Measurements from ENCODE around the gene PKD1L1.
"Not testable (repeated sequence)": the region's sequence is repeated elsewhere in the genome, so short reads cannot be mapped to it uniquely, and the experiment has no call there.

PKD1L1 gene

DNA sequence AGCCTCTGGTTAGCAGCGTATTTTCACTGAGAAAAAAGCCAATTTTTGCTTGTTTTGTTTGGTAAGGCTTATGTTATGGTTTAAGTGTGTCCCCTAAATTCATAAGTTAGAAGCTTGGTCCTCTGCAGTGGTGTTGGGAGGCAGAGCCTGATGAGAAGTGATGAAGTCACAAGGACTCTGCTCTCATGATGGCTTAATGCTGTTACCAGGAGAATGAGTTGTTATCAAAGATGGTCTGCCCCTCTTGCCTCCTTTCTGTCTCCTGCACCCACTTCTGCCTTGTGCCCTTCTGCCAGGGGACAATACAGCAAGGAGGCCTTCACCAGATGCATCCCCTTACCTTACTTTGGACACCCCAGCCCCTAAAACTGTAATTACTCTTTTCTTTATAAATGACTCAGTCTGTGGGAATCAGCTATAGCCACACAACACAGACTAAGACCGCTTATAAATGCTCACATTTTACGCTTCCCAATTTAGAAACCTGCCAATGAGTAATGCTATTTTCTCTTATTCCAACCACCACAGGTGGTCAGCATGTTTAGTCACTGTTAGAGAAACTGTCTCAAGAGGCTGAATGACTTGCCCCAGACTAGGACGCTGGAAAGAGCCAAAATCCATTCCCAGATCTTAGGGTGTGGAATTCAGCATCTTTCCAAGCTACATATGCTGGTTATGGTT, 6.1 kb upstream of the PKD1L1 start:
- DNase-seq, result peak; percentile 64

GRCh38 chr7:47953822-47954221, 5.6 kb upstream of the PKD1L1 start:
- no peak for DNase-seq

DNA sequence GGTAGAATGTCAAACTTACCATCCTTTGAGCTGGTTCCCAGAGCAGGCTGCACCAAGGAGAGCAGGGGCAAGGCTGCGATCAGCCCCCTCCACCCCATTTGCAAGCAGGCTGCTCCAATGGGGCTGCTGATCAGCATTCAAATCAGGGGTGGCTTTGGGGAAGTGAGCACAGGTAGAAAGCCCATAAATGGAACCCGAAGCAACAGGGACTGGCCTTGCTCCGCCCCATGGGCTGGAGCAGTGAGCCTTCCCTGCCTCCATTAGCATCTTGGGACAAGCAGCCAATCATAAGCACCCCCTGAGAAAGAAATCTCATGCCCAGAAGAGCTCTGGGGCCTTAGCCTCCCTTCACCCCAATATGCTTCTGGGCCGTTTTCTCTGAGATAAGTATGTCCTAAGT, 4.0 kb upstream of the PKD1L1 start:
- DNase-seq, result no peak

DNA sequence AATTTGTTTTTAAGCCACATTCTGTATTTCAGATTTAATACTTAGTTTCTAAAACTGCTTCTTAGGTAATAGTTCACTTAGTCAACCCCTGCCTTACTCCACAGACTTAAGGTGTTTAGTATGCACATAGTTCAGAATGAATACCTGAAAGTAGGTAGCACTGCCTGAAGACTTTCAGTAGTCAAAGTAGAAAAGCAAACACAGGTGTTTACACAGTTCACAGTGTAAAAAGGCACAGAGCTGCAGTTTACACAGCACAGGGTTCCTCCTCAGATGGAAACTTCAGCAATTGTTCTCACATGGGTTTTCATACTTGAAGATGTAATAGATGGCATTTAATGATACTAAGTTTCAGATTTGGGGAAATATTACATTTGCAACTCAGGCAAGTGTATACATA, 3.1 kb upstream of the PKD1L1 start:
- DNase-seq, result no peak

- no peak for DNase-seq
Measured at GRCh38 chr7:47950714-47951113, 2.4 kb upstream of the PKD1L1 start.

GRCh38 chr7:47949703-47950102, 1.4 kb upstream of the PKD1L1 start:
- DNase-seq, result no peak

DNA sequence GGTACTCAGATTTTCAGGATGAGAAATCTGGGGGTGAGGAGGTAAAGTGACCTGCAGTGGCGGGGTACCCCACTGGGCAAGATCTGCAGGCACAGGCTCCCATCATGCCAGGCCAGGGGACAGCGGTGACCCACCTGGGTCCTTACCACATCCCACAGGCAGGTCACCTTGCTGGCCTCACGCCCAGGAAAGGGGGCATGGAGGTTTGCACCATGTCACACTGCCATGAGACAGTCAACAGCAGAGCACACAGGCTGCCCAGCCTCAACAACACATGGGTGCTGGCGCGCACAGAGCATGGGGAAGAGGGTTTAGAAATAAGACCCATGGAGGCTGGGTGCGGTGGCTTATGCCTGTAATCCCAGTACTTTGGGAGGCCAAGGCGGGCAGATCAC, 914 bp downstream of the PKD1L1 start:
- DNase-seq, result no peak

DNA sequence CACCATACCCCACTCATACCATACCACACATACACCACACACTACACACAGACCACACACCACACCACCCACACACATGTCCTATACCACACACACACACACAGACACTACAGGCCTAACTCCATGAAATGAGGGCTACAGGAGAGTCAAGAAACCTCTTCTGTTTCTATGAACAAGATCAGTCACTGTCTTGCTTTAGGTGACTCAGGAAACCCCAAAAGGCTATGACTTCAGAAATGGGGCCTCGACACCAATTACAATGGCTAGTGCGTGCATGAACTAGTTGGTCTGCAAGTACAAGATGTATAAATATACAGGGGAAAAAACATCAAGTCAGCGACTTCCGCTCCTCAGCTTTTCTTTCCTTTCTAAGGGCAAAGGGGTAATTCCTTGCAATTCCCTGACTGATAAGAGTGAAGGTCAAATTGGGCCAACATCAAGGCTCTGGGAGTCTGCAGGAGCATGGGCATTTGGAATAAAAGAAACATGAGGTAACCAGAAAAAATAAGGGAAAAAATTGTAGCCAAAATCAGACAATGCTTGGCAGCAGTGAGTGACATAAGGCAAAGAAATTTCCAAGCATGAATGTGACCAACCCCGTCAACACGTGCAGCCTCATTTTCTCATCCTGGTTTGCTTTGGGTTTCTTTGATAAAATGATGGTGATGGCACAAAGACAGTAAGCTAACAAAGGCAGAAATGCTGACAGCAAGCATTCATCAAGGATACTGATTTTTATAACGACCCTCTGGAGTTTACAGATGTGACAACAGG, 1.5 kb downstream of the PKD1L1 start:
- DNase-seq, result no peak

GRCh38 chr7:47945261-47946015, 2.8 kb downstream of the PKD1L1 start:
- DNase-seq, result peak; percentile 60

GRCh38 chr7:47944536-47945260, 3.6 kb downstream of the PKD1L1 start:
- DNase-seq, result no peak

GRCh38 chr7:47943676-47944474, 4.4 kb downstream of the PKD1L1 start:
- DNase-seq, result no peak

GRCh38 chr7:47942651-47943050, 5.6 kb downstream of the PKD1L1 start:
- DNase-seq, result not testable (repeated sequence)

DNA sequence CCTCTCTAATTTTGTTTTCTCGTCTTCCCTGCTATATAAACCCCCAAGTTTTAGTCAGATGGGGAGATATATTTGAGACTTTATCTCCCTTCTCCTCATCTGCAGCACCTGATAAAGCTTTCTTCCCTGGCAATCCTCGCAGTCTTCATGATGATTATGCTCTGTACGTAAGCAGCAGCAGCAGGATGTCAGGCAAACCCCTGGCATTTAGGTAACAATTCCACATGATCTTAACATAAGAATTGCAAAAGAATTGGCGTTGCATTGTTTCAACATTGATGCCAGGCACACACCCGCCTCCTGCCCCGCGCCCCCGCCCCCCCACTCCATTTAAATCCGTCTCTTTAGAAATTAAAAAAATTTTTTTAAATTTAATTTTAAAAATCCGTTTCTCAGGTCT, 6.1 kb downstream of the PKD1L1 start:
- DNase-seq, result no peak

DNA sequence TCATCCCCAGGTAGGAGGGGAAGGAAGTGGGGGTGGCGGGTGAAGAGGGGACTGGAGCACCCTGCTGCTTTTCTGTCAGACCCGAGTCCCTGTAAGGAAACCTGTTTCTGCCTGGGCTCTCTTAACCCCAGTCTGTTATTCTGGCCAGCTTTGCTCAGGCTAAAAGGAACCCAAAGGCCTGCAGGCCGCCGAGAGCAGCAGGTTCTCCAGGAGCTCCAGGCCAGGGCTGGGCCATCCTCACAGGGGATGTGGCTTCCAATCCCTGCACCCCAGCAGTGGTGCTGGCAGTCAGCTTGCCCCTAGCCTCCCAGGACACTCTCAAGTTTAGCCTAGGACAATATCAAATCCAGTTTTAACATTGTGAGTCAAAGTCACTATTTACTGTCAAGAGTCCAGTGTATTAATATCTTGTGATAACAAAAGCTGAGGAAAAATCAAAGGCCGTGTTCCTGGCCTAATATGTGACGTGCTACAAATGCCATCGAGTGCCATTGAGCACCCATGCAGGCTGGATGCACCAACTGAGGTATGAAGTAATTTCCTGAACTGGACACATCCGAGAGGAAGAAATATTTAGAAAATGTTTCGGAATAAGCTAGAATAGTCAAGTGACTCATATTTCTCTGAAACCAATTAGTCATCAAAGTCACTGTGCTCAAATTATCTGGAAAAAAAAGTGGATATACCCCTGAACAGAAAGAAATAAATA, 7.0 kb downstream of the PKD1L1 start:
- peak; percentile 88 for DNase-seq

DNA sequence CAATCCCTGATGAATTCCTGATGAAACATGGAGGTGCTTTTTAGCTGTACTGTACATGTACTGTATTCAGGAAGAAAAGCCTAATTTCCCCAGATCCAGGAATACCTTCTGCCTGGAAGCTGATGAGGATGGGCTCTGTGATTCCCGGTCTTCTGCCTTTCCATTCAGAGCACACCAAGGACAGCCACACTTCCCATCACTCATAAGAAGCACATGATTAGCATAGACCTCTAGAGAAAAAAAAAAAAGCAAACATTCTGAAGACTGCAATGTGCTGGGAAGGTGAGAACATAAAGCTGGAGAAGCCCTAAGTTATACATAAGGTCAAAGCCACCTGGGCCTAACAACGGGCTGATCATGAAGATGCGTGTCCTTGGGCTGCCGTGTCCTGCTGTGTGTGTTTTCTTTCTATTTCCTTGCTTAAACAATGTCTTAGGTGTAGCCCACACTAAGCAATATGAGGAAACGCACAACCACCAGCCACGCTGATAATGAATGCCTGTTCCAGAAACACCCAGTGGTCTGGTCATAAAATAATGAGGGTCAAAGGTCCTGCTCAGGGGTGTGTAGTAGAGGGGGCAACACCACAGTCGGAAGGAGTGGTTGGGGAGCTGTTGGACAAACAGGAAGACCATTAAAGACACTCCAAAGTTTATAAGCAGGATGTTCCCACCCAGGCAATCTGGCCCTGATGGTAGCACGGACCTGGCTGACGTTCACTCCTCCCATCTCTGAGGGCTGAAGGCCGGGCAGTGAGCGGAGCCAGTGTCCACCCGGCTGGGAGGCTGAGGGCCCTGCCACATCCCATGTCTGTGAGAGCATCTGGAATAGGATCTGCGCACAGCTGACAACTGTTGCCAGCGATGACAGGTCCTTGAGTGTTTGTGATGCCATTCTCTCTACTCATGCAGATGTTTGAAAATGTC, 7.9 kb downstream of the PKD1L1 start:
- peak; percentile 77 for DNase-seq

DNA sequence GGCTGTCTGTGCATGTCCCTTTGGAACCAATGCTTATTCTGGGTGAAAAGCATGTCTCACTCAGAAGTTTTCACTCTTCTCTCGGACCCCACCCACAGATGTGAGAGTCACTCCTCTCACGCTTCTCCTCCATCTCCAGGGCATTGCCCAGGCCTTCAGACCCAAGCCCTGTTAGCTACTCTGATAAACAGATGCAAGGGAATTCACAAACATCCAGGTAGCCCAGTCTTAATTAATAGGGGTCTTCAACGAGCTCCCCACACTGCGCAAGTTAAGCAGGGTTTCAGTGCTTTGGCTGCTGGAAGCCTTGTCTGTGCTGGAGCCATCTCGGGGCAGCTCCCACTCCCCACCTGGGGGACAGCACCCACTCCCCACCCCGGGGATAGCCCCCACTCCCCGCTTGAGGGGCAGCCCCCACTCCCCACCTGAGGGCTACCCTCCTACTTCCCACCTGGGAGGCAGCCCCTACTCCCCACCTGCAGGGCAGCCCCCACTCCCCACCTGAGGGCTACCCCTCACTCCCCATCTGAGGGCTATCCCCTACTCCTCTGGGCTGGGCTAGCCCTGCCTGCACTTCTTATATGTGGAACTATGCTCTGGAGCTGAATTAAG, 8.7 kb downstream of the PKD1L1 start:
- no peak for DNase-seq

- DNase-seq, result peak; percentile 33
Measured at GRCh38 chr7:47938574-47939165, 9.6 kb downstream of the PKD1L1 start.

DNA sequence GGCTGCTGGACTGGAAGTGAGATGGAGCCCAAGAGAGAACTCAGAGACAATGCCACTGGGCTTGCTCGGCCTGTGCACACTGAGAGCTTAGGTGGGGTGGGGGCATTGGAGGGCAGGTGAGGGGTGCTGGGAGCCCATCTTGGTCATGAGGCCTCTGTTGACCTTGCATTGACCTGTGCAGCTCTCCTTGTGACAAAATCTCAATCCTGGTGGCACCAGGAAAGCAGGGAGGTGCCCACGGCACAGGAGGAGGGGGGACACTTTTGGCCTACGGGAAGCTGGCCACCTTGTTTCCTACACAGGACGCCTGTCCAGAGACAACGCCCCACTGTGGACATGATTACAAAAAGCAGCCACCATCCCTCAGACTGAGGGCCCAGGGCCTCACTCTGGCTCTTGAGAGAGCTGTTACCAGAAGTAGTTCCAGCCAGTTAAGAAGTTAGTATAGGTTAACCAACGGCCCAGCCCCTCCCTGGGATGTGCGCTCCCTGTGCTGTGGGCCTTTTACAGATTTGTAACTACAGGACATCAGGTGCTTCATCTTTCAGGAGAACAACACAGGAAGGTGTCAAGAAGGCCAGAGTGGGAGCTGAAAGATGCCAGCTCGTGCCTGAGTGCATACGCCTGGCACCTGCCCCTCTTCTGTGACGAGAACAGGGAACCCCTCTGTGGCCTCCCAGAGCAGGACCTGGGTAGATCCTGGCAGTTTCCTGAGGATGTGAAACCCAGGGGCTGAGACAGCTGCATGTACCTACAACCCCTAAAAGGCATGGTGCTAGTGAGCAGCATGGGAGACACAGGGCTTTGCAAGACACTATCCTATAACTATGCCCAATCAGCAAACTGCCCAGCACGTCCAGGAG, 10.3 kb downstream of the PKD1L1 start:
- DNase-seq, result no peak
